DMS 273 (cell line): Measurements from ENCODE around the gene ZSWIM4.

Experiments
- DNase-seq: peaks from one replicate; lab custom pipeline; 2025; ENCODE audit not compliant: unreplicated experiment; lab: John Stamatoyannopoulos, UW

The ZSWIM4 gene

GRCh38 chr19:13833330-13834243 is 38.3 kb downstream of the ZSWIM4 start:
- peak; percentile 96 for DNase-seq

GRCh38 chr19:13834244-13835069 is 39.2 kb downstream of the ZSWIM4 start:
- DNase-seq, result peak; percentile 29

- DNase-seq, result peak; percentile 27
These were observed 40.8 kb downstream of the ZSWIM4 start for GRCh38 chr19:13835791-13836723.

- no peak for DNase-seq
These were observed 43.3 kb downstream of the ZSWIM4 start for GRCh38 chr19:13838435-13839129.

- peak; percentile 71 for DNase-seq
These were observed 44.1 kb downstream of the ZSWIM4 start for GRCh38 chr19:13839130-13839937.

GRCh38 chr19:13839938-13840304 is 44.7 kb downstream of the ZSWIM4 start:
- DNase-seq, result no peak

- no peak for DNase-seq
These were observed 45.3 kb downstream of the ZSWIM4 start for GRCh38 chr19:13840305-13841085.

GRCh38 chr19:13841086-13841961 is 46.1 kb downstream of the ZSWIM4 start:
- DNase-seq, result peak; percentile 57

- no peak for DNase-seq
These were observed 46.7 kb downstream of the ZSWIM4 start for GRCh38 chr19:13841962-13842290.

- peak; percentile 72 for DNase-seq
These were observed 47.3 kb downstream of the ZSWIM4 start for GRCh38 chr19:13842291-13843103.

- DNase-seq, result peak; percentile 58
These were observed 48.1 kb downstream of the ZSWIM4 start for GRCh38 chr19:13843104-13843921.

GRCh38 chr19:13844130-13844631 is 48.9 kb downstream of the ZSWIM4 start:
- DNase-seq, result peak; percentile 23

GRCh38 chr19:13846557-13847406 is 51.5 kb downstream of the ZSWIM4 start:
- DNase-seq, result peak; percentile 92

GRCh38 chr19:13847407-13848339 is 52.4 kb downstream of the ZSWIM4 start:
- DNase-seq, result peak; percentile 95
